HG02840 (cell line): Measurements from ENCODE around the gene SLC46A1.

Experiments
- ATAC-seq: cut with Tn5 transposase; IDR thresholded peaks from one replicate; pipeline ENCODE4 v1.9.1; 2021; ENCODE audit warnings: mild to moderate bottlenecking, moderate library complexity, moderate number of reproducible peaks; ENCODE audit not compliant: unreplicated experiment, low FRiP score

Gene SLC46A1

GRCh38 chr17:28363776-28364650 lies 42.0 kb downstream of the SLC46A1 start:
- ATAC-seq = no peak

- no peak for ATAC-seq
These were observed 42.8 kb downstream of the SLC46A1 start for GRCh38 chr17:28363186-28363585.

DNA sequence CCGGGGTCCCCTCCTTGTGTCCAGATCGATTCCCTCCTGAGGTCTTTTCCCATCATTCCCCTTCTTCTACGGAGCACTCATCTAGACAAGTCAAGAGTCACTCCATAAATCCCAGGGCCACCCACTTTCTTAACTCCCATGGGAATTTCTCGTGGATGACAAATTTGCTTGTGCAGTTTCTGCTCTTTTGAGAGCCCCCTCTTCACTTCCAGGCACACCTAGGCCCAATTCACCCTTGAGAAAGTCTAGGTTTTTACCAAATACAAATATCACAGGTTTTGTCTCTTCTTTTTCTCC lies 48.2 kb downstream of the SLC46A1 start:
- ATAC-seq = no peak

- peak; percentile 97 for ATAC-seq
These were observed 48.7 kb downstream of the SLC46A1 start, which contains the start of gene POLDIP2 for GRCh38 chr17:28357061-28357900. Gene POLDIP2 (minus strand): TSS chr17:28357527. CDS start chr17:28357448, 79 bp downstream.

- ATAC-seq = no peak
These were observed 55.7 kb downstream of the SLC46A1 start for GRCh38 chr17:28350271-28350670.

DNA sequence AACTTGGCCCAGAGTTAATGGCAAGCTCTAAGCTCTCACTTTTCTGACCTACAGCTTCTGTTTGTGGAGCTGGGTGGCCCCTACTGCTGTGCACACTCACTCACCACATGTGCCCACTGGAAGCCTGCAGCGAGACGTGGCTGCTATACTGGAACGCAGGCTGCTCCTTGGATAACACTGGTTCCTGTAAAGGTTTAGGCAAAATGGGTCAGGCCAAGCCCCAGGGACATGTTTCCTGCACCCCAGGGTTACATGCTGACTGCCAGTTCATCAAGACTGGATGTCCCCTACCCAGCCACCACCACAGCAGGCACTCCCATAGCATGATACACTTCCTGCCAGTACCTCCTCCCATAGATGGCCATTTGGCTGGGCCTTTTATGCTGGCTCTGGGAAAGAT lies 57.0 kb downstream of the SLC46A1 start:
- ATAC-seq = no peak

- ATAC-seq = no peak
These were observed 58.6 kb downstream of the SLC46A1 start for GRCh38 chr17:28347261-28347891.

DNA sequence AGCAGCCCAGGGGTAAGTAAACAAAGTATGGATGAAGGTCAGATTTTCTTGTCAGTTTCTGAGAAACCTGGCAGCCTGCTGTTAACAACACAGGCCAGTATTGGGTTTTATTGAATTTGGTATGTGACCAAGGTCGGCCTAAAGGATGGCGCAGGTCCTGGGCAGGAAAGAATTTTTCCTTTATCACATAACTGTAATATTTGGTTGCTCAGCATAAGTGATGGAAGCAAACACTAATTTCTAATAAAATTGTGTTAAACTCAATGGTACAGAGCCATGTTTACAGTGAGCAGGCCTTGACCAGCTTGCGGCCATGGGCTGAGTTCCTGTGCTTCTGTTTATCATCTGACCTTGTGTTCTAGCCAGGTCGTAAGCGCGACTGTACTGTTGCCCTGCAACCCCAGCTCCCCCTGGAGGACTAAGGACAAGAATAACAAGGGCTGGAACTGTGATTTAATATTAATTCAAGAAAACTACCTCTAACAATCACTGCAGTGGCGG lies 59.2 kb downstream of the SLC46A1 start:
- no peak for ATAC-seq

GRCh38 chr17:28346199-28346580 lies 59.8 kb downstream of the SLC46A1 start:
- no peak for ATAC-seq

DNA sequence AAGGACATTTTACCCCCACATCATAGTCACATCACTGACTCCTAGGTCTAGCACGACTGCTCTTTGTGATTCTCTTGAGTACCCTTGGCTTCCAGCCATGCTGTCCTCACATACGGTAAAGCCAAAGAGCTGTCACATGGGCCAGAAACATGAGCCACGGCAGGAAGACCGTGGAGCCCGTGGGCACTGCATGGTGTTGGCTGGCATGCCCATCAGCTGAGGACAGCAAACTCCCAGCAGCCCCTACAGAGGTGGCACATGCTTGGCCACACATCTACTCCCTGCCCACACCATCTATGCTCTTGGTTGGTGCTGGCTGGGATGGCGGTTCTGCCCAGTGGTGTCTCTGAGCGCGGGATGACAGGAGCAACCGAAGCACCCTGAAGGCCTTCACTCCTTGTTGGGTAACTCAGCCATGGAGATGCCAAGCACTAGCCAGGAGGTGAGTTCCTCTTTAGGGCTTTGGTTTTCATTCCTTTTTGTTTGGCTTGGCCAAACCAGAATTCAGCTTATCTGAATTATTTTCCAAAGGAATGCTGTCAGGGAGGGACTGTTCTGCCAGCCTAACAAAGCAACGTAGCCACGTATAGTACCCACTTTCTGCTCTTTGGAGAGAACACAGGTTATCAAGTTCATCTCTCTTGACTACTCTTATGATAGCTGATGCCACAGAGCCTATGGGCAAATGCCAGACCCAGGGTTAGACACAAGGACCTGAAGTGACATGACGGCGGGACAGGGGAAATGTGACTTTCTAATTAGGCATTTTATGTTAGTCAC lies 60.4 kb downstream of the SLC46A1 start:
- ATAC-seq = no peak
